ENCODE results near the gene ZNF205. TPM values are rescaled to one million over a fixed set of nuclear protein-coding genes. Genes with fewer than 3 reads are reported as not detected.

Gene ZNF205
- total and polyA plus RNA-seq, 9 of the 15 experiments (the other 6 are each of a cell fraction or from before 2014, with no cell fraction given) = 2.4 to 11.8 (median 5.1) TPM; not detected in 2

GRCh38 chr16:3123986-3124886 lies 11.8 kb downstream of the ZNF205 start (continued):
- TF ChIP-seq, protein P1, sequence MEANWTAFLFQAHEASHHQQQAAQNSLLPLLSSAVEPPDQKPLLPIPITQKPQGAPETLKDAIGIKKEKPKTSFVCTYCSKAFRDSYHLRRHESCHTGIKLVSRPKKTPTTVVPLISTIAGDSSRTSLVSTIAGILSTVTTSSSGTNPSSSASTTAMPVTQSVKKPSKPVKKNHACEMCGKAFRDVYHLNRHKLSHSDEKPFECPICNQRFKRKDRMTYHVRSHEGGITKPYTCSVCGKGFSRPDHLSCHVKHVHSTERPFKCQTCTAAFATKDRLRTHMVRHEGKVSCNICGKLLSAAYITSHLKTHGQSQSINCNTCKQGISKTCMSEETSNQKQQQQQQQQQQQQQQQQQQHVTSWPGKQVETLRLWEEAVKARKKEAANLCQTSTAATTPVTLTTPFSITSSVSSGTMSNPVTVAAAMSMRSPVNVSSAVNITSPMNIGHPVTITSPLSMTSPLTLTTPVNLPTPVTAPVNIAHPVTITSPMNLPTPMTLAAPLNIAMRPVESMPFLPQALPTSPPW (CRISPR knock-in tag; IDR thresholded peaks at IDR 0.05) = no peak; the same call in 1 of the 2 replicates
- TF ChIP-seq SAFB (IDR thresholded peaks at IDR 0.05; ENCODE audit: borderline replicate concordance, low read depth, low read length) (no peak), U2AF2 (optimal IDR thresholded peaks at IDR 0.05; ENCODE audit: low read depth, low read length) (no peak), HNRNPL (IDR thresholded peaks at IDR 0.05; ENCODE audit: low read depth, low read length) (no peak), JUN (IDR thresholded peaks at IDR 0.05; ENCODE audit: borderline replicate concordance, low read depth, low read length) (no peak), JUN (CRISPR knock-in tag; IDR thresholded peaks at IDR 0.05; ENCODE audit: borderline replicate concordance) (no peak), RBM25 (IDR thresholded peaks at IDR 0.05; ENCODE audit: low read depth, low read length, severe bottlenecking) (no peak), ZNF384 (IDR thresholded peaks at IDR 0.05; ENCODE audit: low read depth, low read length) (no peak), CEBPB (tag; IDR thresholded peaks at IDR 0.05) (no peak), XRCC5 (IDR thresholded peaks at IDR 0.05; ENCODE audit: low read depth, low read length) (0 out of 2 replicates have a peak, but pooled peaks have one; percentile 66), ZKSCAN1 (IDR thresholded peaks at IDR 0.05; ENCODE audit: low read depth, low read length) (no peak), HNRNPH1 (optimal IDR thresholded peaks at IDR 0.05; ENCODE audit: low read depth, low read length) (no peak), ARNT (IDR thresholded peaks at IDR 0.05) (no peak), KAT8 (IDR thresholded peaks at IDR 0.05; ENCODE audit: low read depth) (no peak), DDX20 (tag; IDR thresholded peaks at IDR 0.05; ENCODE audit: low read depth) (no peak), FIP1L1 (IDR thresholded peaks at IDR 0.05; ENCODE audit: low read depth, low read length, poor library complexity, severe bottlenecking) (peak; percentile 33), RAD21 (CRISPR knock-in tag; conservative IDR thresholded peaks at IDR 0.05 in 1 of 2, IDR thresholded peaks at IDR 0.05 in 1 of 2) (peak; percentile 34 to 51; a peak in 3 of 4 replicates), KDM2B (CRISPR knock-in tag; IDR thresholded peaks at IDR 0.05) (0 out of 2 replicates have a peak, but pooled peaks have one; percentile 13), MYC (IDR thresholded peaks at IDR 0.05; ENCODE audit: low read depth, low read length) (peak; percentile 13; the same call in 1 of the 2 replicates), MYC (CRISPR knock-in tag; IDR thresholded peaks at IDR 0.05; ENCODE audit: borderline replicate concordance, low read depth) (0 out of 2 replicates have a peak, but pooled peaks have one; percentile 15), KAT2B (IDR thresholded peaks at IDR 0.05; ENCODE audit: low read depth, low read length) (no peak), IRF9 (tag; IDR thresholded peaks at IDR 0.05) (no peak)
- TF ChIP-seq, protein P2, sequence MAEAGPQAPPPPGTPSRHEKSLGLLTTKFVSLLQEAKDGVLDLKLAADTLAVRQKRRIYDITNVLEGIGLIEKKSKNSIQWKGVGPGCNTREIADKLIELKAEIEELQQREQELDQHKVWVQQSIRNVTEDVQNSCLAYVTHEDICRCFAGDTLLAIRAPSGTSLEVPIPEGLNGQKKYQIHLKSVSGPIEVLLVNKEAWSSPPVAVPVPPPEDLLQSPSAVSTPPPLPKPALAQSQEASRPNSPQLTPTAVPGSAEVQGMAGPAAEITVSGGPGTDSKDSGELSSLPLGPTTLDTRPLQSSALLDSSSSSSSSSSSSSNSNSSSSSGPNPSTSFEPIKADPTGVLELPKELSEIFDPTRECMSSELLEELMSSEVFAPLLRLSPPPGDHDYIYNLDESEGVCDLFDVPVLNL (CRISPR knock-in tag; IDR thresholded peaks at IDR 0.05; ENCODE audit: low read depth) = no peak; the same call in 1 of the 2 replicates
